ENCODE measurements around the gene PACS1. TPM values are rescaled to one million over a fixed set of nuclear protein-coding genes. Genes with fewer than 3 reads are reported as not detected.

The PACS1 gene
- total RNA-seq, 1 experiment from 2014 or later: 41.1 TPM

- TF ChIP-seq, protein P1, sequence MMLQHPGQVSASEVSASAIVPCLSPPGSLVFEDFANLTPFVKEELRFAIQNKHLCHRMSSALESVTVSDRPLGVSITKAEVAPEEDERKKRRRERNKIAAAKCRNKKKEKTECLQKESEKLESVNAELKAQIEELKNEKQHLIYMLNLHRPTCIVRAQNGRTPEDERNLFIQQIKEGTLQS (IDR thresholded peaks at IDR 0.05): no peak
- TF ChIP-seq CEBPB (IDR thresholded peaks at IDR 0.05; ENCODE audit: low read depth): no peak
- TF ChIP-seq ELF1 (IDR thresholded peaks at IDR 0.05; ENCODE audit: borderline replicate concordance, low read depth): no peak
- TF ChIP-seq POLR2AphosphoS5 (IDR thresholded peaks at IDR 0.05; ENCODE audit: low read depth, low read length): no peak
- TF ChIP-seq EGR1 (IDR thresholded peaks at IDR 0.05; ENCODE audit: low read depth): no peak
- no peak for TF ChIP-seq YY1 (IDR thresholded peaks at IDR 0.05; ENCODE audit: extremely low read depth, insufficient replicate concordance, low read depth, low read length)
- TF ChIP-seq SRF (IDR thresholded peaks at IDR 0.05; ENCODE audit: low read depth): no peak
- TF ChIP-seq RAD21 (IDR thresholded peaks at IDR 0.05; ENCODE audit: low read depth): no peak
- TF ChIP-seq CBX3 (IDR thresholded peaks at IDR 0.05; ENCODE audit: low read depth): no peak
- no peak for TF ChIP-seq EZH2 (IDR thresholded peaks at IDR 0.05)
- no peak for TF ChIP-seq FOSL1 (IDR thresholded peaks at IDR 0.05; ENCODE audit: low read depth)
- TF ChIP-seq SIN3A (IDR thresholded peaks at IDR 0.05; ENCODE audit: low read depth): no peak
- no peak for TF ChIP-seq SP1 (IDR thresholded peaks at IDR 0.05; ENCODE audit: low read depth)
- TF ChIP-seq ZFX (IDR thresholded peaks at IDR 0.05): no peak
- TF ChIP-seq MAX (IDR thresholded peaks at IDR 0.05): no peak
- TF ChIP-seq TCF7L2 (IDR thresholded peaks at IDR 0.05; ENCODE audit: borderline replicate concordance, extremely low read depth, insufficient read depth, insufficient read length): no peak
- RAD21 ChIA-PET (ENCODE audit: low non-redundant PET in 1 of 2, low total read pairs in 2 of 2, uncharacterized antibody in 2 of 2, unreplicated experiment in 2 of 2): no interaction called here
- Histone ChIP-seq H3K9me2 (ENCODE audit: insufficient read depth) (no peaks in the 10 kb centered on the region), H3K27ac (ENCODE audit: low read depth, low read length) (no peak overlapping the region), H2AFZ (ENCODE audit: low read depth, low read length, poor library complexity, severe bottlenecking) (no peak overlapping the region), H3K79me2 (ENCODE audit: insufficient read depth, low read length) (no peaks in the 10 kb centered on the region), H3K4me1 (ENCODE audit: control insufficient read depth in 1 of 2, insufficient read depth in 2 of 2, low read length in 2 of 2) (peaks cover 0 to 26% of the 10 kb centered on the region in 2 experiments; a peak in 2 of 4 replicates), H3K4me2 (ENCODE audit: low read length) (no peak overlapping the region; the same call in 1 of the 2 replicates), H4K20me1 (ENCODE audit: insufficient read depth) (no peaks in the 10 kb centered on the region), H3K36me3 (ENCODE audit: control insufficient read depth in 1 of 2, insufficient read depth in 2 of 2, low read length in 2 of 2) (no peaks in the 10 kb centered on the region; a peak in 1 of 4 replicates), H3K9me3 (ENCODE audit: control insufficient read depth in 1 of 2, insufficient read depth in 1 of 2, low read depth in 1 of 2, low read length in 2 of 2) (no peaks in the 10 kb centered on the region), H3K4me3 (replicated peaks in 1 of 2; ENCODE audit: low read depth in 1 of 2, low read length in 2 of 2) (no peak overlapping the region), H3K27me3 (ENCODE audit: insufficient read depth, low read length) (no peaks in the 10 kb centered on the region), H3K9ac (ENCODE audit: low read length) (no peak overlapping the region)
- no TSS peak for BruUV-seq (replicated peaks)
- DNase-seq (ENCODE audit: low read depth, low spot score) (no peak), ATAC-seq (no peak)
- CTCF ChIA-PET: interaction anchor here (3.0 kb wide), 1 partner anchor 31 kb away, joined by 17 read pairs; no protein-coding TSS in a partner anchor
- POLR2A ChIA-PET: interaction anchor here (0.9 to 1.4 kb wide), 2 partner anchors 8 to 13 kb away, joined by 3 to 5 read pairs; partner anchors contain the start of gene YIF1A
- intact Hi-C loops (cut with micrococcal nuclease): no loop called here
Measured at GRCh38 chr11:66281001-66281400, 210.9 kb downstream of the PACS1 start.

All from HCT116 (cell line).